HCT116 (cell line): ENCODE measurements around the gene LCN1.

Source experiments
- CTCF ChIP-seq, 3 experiments: fragments of 200-600 bp in 1 of 3; sonication (generic) in 1 of 3; IDR thresholded peaks in 2 of 3; conservative IDR thresholded peaks in 1 of 3; 2 replicates each; pipeline ENCODE4 v1.5.1; 2012 to 2017; ENCODE audit warnings: low read depth in 2 of 3, low read length in 2 of 3, antibody characterized with exemption in 1 of 3, borderline replicate concordance in 1 of 3, control low read depth in 1 of 3, mild to moderate bottlenecking in 1 of 3, mixed read lengths in 1 of 3, mixed run types in 1 of 3, moderate library complexity in 1 of 3; ENCODE audit not compliant: insufficient read depth in 1 of 3
- EZH2 ChIP-seq: fragments of 200-600 bp; sonication (generic); IDR thresholded peaks from 2 replicates; pipeline ENCODE4 v1.6.1; 2017; ENCODE audit warnings: antibody characterized with exemption, mixed run types
- JUND ChIP-seq: IDR thresholded peaks from 2 replicates; pipeline ENCODE4 v1.6.1; 2012
- POLR2A ChIP-seq: IDR thresholded peaks from 2 replicates; pipeline ENCODE4 v1.7.0; 2011; ENCODE audit warnings: borderline replicate concordance; ENCODE audit not compliant: insufficient read depth, insufficient read length; ENCODE audit errors: extremely low read depth
- RAD21 ChIP-seq: IDR thresholded peaks from 2 replicates; pipeline ENCODE4 v1.6.1; 2012; ENCODE audit warnings: low read depth, mild to moderate bottlenecking
- SRF ChIP-seq: IDR thresholded peaks from 2 replicates; pipeline ENCODE4 v1.6.1; 2012; ENCODE audit warnings: low read depth
- ZNF274 ChIP-seq: fragments of 200-500 bp; sonication (Bioruptor generic); IDR thresholded peaks from 2 replicates; pipeline ENCODE4 v1.6.1; 2014; ENCODE audit warnings: mild to moderate bottlenecking, low read depth, low read length, inconsistent platforms
- TF ChIP-seq, protein P1 (sequence below): IDR thresholded peaks from 2 replicates; pipeline ENCODE4 v1.6.1; 2012

- TF ChIP-seq POLR2A = no peak
- TF ChIP-seq CTCF (IDR thresholded peaks at IDR 0.05 in 2 of 3, conservative IDR thresholded peaks at IDR 0.05 in 1 of 3; ENCODE audit: borderline replicate concordance in 1 of 3, insufficient read depth in 1 of 3, low read depth in 2 of 3, low read length in 2 of 3) = no peak
- no peak for TF ChIP-seq SRF
- no peak for TF ChIP-seq ZNF274
- TF ChIP-seq, protein P1, sequence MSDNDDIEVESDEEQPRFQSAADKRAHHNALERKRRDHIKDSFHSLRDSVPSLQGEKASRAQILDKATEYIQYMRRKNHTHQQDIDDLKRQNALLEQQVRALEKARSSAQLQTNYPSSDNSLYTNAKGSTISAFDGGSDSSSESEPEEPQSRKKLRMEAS = no peak
- no peak for TF ChIP-seq JUND
- no peak for TF ChIP-seq RAD21
- no peak for TF ChIP-seq EZH2
These were observed 12.9 kb upstream of the LCN1 start for GRCh38 chr9:135508211-135508820.
